Epithelial cell of esophagus (primary cell): ENCODE results near the gene SORCS1.

Experiments
- DNase-seq: peaks from one replicate; pipeline ENCODE4 v3.0.0; 2010; ENCODE audit warnings: low read depth
- H3K4me3 ChIP-seq: 2 replicates; pipeline ENCODE4 v1.5.1; 2011; ENCODE audit warnings: mild to moderate bottlenecking, low read length, control low read depth
- TF ChIP-seq, protein P1 (sequence below): IDR thresholded peaks from 2 replicates; pipeline ENCODE4 v1.5.1; 2011; ENCODE audit warnings: low read depth, mild to moderate bottlenecking, low read length, control low read depth, inconsistent platforms; ENCODE audit not compliant: insufficient read depth; ENCODE audit errors: missing control alignments

The SORCS1 gene

DNA sequence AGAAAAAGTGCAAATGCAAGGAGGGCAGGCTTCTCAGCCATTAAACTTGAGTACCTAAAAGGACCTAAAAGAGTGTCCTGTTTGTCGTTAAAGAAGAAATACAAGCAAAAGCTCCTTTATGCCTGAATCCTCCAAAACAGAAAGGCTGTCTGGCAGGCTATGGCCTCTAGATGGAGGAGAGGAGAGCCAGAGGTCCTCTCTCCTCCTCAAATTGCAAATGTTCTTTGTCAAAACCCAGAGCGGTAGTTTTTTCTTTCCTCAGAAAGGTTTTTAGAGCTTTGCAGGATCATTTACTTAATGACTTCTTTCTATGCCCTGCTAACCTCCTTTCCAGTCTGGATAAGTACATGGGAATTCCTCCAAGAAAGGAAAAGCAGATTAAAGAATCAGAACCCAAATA, 1.9 kb upstream of the SORCS1 start:
- DNase-seq: no peak
- TF ChIP-seq, protein P1, sequence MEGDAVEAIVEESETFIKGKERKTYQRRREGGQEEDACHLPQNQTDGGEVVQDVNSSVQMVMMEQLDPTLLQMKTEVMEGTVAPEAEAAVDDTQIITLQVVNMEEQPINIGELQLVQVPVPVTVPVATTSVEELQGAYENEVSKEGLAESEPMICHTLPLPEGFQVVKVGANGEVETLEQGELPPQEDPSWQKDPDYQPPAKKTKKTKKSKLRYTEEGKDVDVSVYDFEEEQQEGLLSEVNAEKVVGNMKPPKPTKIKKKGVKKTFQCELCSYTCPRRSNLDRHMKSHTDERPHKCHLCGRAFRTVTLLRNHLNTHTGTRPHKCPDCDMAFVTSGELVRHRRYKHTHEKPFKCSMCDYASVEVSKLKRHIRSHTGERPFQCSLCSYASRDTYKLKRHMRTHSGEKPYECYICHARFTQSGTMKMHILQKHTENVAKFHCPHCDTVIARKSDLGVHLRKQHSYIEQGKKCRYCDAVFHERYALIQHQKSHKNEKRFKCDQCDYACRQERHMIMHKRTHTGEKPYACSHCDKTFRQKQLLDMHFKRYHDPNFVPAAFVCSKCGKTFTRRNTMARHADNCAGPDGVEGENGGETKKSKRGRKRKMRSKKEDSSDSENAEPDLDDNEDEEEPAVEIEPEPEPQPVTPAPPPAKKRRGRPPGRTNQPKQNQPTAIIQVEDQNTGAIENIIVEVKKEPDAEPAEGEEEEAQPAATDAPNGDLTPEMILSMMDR: no peak
- no peak overlapping the region for H3K4me3 ChIP-seq

DNA sequence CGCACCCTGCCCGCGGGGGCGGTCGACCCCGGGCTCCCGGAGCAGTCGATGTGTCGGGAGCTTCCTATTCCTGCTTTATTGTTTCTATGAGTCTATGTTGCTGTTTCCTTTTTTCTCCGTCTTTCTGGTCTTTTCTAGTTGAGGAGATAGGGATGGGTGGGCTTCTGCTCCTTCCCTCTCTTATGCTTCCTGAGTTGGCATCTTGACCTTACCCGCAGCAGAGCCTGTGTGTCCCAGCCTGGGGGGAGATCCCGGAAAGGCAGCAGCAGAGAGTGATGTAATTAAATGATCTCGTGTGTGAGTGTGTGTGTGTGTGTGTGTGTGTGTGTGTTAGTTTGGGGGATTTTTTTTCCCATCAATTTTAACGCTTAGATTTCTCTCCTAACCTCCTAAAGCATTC, 486 bp upstream of the SORCS1 start:
- H3K4me3 ChIP-seq: no peak overlapping the region
- TF ChIP-seq, protein P1: no peak
- DNase-seq: no peak

DNA sequence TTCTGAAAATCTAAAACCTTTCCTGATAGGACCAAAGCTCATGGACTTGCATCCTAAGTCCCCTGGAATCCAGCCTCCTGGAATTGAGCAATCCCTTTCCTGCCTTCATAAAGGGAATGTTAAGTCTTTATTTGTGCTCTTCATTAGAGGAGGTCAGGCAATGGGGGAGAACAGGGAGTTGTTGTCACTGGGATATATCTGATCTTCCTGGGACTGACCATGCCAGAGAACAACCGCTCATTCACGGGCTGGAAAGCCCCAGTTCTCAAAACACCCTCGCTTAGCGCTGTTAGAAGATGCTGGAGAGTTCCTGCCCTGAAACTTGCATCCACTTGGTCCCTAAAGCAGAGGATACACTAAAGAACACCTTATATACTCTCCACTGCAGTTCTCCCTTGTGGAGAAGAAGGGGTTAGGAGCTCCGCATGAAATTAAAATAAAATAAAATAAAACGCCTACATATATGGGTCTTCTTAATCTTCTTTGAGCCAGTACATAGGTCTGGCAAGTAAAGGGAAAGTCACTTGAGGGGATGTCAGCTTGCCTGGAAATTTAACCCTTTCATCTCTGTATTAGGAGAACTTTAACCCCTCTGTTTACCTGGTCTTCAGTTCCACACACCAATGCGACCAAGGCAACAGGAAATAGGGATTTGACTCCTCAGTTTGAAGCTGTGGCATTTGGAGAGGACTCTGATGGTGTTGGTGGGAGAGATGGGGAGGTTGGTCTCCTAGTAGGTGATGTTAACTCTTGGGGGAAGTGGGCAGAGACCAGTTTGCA, 1.2 kb downstream of the SORCS1 start:
- TF ChIP-seq, protein P1: no peak
- H3K4me3 ChIP-seq: no peak overlapping the region
- DNase-seq: no peak

DNA sequence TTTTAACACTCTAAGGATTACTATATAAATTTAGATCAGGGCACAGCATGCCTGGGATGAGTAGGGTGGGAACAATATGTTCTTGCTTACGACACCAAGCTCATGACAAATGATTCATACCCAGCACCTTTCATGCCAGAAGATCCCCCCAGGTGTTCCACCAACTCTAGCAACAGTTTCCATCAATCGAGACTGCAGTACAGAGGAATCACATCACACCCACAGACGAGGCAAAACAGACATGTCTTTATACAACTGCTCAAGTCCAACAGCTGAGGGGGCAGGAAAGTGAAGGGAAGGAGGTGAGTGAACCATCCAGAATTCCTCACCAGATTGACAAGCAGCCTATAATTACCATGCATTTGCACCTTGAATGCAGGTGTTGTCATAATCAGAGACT, 3.6 kb downstream of the SORCS1 start:
- H3K4me3 ChIP-seq: no peak overlapping the region
- no peak for DNase-seq
- TF ChIP-seq, protein P1: no peak

DNA sequence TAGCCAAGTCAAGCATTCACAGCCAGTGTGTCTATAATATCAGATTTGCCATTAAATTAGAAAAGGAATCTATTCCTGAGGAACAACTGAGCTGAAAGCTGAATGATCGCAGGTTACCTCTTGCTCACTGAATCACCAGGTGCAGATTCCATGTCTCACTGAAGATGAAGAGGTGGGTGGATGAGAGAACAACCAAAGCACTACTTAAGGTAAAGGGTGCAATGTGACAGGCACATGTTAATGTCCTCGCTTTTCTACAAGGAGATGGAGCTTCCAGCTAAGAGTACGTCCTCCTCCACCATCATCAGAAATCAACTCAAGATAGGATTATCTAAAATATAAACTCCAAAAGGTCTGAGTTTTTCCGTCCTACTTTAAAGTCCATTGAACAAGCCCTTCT, 4.6 kb downstream of the SORCS1 start:
- TF ChIP-seq, protein P1: no peak
- no peak overlapping the region for H3K4me3 ChIP-seq
- DNase-seq: no peak

DNA sequence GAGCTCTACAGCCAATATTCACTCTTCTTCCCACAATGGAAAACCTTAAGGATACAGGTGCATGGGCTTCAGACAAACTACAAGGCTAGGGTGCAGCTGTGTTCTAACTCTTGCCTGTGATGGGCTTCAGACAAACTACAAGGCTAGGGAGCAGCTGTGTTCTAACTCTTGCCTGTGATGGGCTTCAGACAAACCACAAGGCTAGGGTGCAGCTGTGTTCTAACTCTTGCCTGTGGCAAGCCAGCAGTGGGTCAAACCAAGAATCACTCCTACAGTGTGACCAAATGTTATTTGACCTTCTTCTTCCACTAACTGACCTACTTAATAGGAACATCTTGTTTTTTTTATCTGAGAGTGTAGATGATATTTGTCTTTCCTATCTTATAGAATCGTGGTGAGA, 7.4 kb downstream of the SORCS1 start:
- TF ChIP-seq, protein P1: no peak
- H3K4me3 ChIP-seq: no peak overlapping the region
- DNase-seq: no peak

DNA sequence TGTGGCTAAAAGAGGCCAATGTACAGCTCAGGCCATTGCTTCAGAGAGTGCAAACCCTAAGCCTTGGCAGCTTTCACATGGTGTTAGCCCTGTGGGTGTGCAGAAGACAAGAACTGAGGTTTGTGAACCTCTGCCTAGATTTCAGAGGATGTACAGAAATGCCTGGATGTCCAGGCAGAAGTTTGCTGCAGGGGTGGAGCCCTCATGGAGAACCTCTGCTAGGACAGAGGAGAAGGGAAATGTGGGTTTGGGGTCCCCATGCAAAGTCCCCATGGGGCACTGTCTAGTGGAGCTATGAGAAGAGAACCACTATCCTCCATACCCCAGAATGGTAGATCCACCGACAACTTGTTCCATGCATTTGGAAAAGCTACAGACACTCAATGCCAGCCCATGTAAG, 12.4 kb downstream of the SORCS1 start:
- no peak for DNase-seq
- TF ChIP-seq, protein P1: no peak
- H3K4me3 ChIP-seq: no peak overlapping the region
